RWPE1 (cell line): ENCODE data around the gene ADARB1.

ENCODE experiments used
- CTCF ChIA-PET: fragments of 350-600 bp; sonication (Branson Sonifier 250); formaldehyde crosslinking; extraction: SDS; loops from one replicate; lab custom pipeline; 2021; lab: Yijun Ruan, JAX
- POLR2A ChIA-PET: fragments of 400-600 bp; formaldehyde crosslinking; extraction: SDS; loops from one replicate; lab custom pipeline; 2020; ENCODE audit warnings: antibody characterized with exemption; ENCODE audit not compliant: low non-redundant PET; lab: Yijun Ruan, JAX
- DNase-seq: peaks from one replicate; pipeline ENCODE4 v3.0.0; 2012; ENCODE audit warnings: low spot score
- H3K27ac ChIP-seq: fragments of 450-650 bp; 2 replicates; pipeline ENCODE4 v1.5.1; 2017
- TF ChIP-seq, protein P1 (sequence below): fragments of 450-650 bp; conservative IDR thresholded peaks from 2 replicates; pipeline ENCODE4 v1.5.1; 2017; ENCODE audit warnings: low read depth, mild to moderate bottlenecking

Gene ADARB1

DNA sequence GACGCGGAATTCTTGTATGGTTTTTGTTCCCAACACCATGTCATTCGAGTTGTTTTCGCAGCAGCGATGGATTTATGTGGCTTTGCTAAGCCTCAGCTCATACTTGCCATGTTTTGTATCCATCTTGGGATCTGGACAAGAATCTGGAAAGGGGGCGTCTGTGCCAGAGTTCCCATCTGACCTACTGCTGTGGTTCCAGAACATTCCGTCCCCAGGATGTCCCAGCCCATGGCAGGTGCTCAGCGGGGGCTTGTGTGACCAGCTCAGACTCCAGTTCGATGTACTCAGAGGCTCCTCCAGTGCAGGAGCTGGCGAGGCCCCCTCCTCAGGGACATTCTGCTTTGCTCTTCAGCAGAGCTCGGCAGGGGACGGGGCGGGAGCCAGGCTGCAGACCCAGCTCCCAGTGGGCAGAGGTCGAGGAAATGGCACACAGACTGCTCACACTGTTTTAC lies 24.0 kb upstream of the ADARB1 start:
- no peak overlapping the region for H3K27ac ChIP-seq
- POLR2A ChIA-PET = no interaction called here
- TF ChIP-seq, protein P1, sequence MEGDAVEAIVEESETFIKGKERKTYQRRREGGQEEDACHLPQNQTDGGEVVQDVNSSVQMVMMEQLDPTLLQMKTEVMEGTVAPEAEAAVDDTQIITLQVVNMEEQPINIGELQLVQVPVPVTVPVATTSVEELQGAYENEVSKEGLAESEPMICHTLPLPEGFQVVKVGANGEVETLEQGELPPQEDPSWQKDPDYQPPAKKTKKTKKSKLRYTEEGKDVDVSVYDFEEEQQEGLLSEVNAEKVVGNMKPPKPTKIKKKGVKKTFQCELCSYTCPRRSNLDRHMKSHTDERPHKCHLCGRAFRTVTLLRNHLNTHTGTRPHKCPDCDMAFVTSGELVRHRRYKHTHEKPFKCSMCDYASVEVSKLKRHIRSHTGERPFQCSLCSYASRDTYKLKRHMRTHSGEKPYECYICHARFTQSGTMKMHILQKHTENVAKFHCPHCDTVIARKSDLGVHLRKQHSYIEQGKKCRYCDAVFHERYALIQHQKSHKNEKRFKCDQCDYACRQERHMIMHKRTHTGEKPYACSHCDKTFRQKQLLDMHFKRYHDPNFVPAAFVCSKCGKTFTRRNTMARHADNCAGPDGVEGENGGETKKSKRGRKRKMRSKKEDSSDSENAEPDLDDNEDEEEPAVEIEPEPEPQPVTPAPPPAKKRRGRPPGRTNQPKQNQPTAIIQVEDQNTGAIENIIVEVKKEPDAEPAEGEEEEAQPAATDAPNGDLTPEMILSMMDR = no peak
- DNase-seq = no peak
- CTCF ChIA-PET = interaction anchor here (0.6 kb wide), 1 partner anchor 52 kb away, joined by 3 read pairs; no protein-coding TSS in a partner anchor

- TF ChIP-seq, protein P1 = no peak
- no peak for DNase-seq
- H3K27ac ChIP-seq = no peak overlapping the region
- ChIA-PET CTCF (no interaction called here), POLR2A (no interaction called here)
Measured at GRCh38 chr21:45050797-45051489, 23.4 kb upstream of the ADARB1 start.

GRCh38 chr21:45051580-45052434 lies 22.6 kb upstream of the ADARB1 start:
- TF ChIP-seq, protein P1 = no peak
- DNase-seq = no peak
- H3K27ac ChIP-seq = no peak overlapping the region
- ChIA-PET CTCF (no interaction called here), POLR2A (no interaction called here)

- H3K27ac ChIP-seq = no peak overlapping the region
- POLR2A ChIA-PET = no interaction called here
- TF ChIP-seq, protein P1 = no peak
- CTCF ChIA-PET = no interaction called here
- no peak for DNase-seq
Measured at GRCh38 chr21:45052960-45053359, 21.4 kb upstream of the ADARB1 start.

- DNase-seq = no peak
- POLR2A ChIA-PET = no interaction called here
- no peak overlapping the region for H3K27ac ChIP-seq
- TF ChIP-seq, protein P1 = no peak
- CTCF ChIA-PET = no interaction called here
Measured at GRCh38 chr21:45053561-45054226, 20.7 kb upstream of the ADARB1 start.

GRCh38 chr21:45054227-45054926 lies 20.0 kb upstream of the ADARB1 start:
- POLR2A ChIA-PET = no interaction called here
- TF ChIP-seq, protein P1 = no peak

More at GRCh38 chr21:45054227-45054926, 20.0 kb upstream of the ADARB1 start:
- no peak for DNase-seq
- no peak overlapping the region for H3K27ac ChIP-seq
- CTCF ChIA-PET = no interaction called here
